ENCODE measurements around the gene EHMT1. TPM values are rescaled to one million over a fixed set of nuclear protein-coding genes. Genes with fewer than 3 reads are reported as not detected.
"Not testable (repeated sequence)": the region's sequence is repeated elsewhere in the genome, so short reads cannot be mapped to it uniquely, and the experiment has no call there.

EHMT1 gene
- polyA plus RNA-seq, 10 donors: 35.8 to 56.6 (median 46.2) TPM

GRCh38 chr9:137716694-137717287, 98.0 kb downstream of the EHMT1 start:
- no peak for DNase-seq

DNA sequence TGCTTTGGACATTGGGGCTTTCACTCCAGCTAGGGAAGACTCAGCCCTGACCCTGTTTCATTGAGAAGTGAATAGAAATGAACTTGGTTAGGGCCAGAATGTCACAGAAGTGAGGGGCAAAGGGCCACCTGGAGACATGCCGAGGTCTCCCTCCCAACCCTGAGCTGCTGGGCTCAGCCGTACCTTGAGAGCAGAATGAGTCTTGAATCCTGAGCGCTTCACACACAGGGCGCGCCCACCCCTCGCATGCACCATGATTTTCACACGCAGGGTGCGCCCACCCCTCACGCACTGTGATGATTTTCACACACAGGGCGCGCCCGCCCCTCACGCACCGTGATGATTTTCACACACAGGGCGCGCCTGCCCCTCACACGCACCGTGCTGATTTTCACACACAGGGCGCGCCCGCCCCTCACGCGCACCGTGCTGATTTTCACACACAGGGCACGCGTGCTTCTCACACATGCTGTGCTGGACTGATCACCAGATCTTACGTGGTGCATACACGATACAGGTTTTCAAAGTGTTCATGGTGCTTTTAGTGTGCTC, 99.0 kb downstream of the EHMT1 start:
- no peak for DNase-seq

GRCh38 chr9:137719194-137719593, 100.4 kb downstream of the EHMT1 start:
- no peak for DNase-seq

GRCh38 chr9:137720571-137721110, 101.8 kb downstream of the EHMT1 start:
- DNase-seq: no peak

GRCh38 chr9:137721479-137721878, 102.7 kb downstream of the EHMT1 start:
- no peak for DNase-seq

DNA sequence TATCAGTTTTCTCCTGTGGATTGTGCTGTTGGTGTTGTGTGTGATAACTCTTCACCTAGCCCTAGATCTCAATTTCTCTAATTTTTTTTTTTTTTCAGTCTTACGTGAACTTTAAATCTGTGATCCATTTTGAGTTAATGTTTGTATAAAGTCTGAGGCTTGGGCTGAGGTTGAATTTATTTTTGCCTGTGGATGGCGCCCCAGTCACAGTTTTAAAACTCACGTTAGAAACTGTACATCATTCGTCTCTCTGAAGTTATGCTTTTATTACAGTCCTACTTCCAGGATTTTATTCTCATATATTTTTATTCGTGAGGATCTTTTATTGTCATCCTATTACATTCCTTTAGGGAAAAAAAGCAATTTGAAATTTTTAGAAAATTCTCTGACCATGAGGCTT, 103.1 kb downstream of the EHMT1 start:
- DNase-seq: no peak

DNA sequence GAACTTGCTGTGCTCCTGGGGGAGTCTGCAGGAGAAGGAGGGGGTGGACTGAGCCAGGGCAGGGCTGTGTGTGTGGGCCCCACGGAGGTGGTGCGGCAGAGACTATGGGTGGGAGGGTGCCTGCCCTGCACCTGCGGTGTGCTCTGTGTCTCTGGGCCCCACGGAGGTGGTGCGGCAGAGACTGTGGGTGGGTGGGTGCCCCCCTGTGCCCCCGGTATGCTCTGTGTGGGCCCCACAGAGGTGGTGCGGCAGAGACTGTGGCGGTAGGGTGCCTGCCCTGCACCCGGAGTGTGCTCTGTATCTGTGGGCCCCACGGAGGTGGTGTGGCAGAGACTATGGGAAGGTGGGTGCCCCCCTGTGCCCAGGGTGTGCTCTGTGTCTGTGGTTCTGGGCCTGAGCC, 103.7 kb downstream of the EHMT1 start:
- DNase-seq: no peak

- DNase-seq: not testable (repeated sequence)
These were observed 104.6 kb downstream of the EHMT1 start for GRCh38 chr9:137723356-137723755.

- no peak for DNase-seq
These were observed 105.1 kb downstream of the EHMT1 start for GRCh38 chr9:137723783-137724445.

DNA sequence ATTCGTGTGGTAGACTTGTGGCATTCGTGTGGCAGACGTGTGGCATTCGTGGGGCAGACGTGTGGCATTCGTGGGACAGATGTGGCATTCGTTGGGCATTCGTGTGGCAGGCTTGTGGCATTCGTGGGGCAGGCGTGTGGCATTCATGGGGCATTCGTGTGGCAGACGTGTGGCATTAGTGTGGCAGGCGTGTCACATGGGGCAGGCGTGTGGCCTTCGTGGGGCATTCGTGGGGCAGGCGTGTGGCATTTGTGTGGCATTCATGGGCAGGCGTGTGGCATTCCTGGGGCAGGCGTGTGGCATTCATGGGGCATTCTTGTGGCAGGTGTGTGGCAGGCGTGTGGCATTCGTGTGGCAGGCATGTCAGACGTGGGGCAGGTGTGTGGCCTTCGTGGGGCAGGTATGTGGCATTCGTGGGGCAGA, 106.0 kb downstream of the EHMT1 start:
- DNase-seq: no peak

DNA sequence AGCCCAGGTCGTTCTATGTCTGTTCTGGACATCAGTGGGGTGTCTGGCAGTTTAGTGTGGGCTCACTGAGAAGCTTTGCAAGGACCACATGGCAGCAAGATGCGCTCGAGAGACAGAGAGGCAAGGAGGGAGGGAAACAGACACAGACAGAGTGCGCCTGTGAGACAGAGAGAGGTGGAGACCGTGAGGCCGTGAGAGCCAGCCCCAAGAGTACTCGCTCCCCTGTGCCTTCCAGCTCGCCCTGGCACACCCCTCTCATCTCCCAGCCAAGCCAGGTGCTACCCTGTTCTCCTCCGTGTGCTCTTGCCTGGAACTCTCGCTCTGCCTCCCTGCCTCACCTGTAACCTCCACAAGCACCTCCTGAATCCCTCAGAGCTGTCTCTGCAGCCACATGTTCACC, 106.8 kb downstream of the EHMT1 start:
- no peak for DNase-seq

GRCh38 chr9:137726336-137726735, 107.5 kb downstream of the EHMT1 start:
- not testable (repeated sequence) for DNase-seq

DNA sequence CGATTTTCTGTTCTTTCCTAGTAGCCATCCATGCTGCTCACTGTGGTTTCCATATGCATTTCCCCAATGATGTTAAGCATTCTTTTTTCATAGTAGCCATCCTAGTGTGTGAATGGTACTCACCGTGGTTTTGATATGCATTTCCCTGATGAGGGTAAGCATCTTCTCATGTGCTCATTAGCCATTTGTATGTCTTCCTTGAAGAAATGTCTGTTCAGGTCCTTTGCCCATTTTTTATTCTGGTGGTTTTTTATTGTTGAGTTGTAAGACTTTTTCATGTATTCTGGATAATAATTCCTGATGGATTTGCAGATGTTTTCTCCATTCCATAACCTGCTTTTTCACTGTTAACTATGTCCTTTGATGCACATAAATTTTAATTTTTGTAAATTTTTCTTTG, 108.0 kb downstream of the EHMT1 start:
- DNase-seq: no peak

GRCh38 chr9:137727716-137728115, 108.9 kb downstream of the EHMT1 start:
- DNase-seq: no peak

GRCh38 chr9:137728444-137729311, 109.9 kb downstream of the EHMT1 start:
- no peak for DNase-seq

DNA sequence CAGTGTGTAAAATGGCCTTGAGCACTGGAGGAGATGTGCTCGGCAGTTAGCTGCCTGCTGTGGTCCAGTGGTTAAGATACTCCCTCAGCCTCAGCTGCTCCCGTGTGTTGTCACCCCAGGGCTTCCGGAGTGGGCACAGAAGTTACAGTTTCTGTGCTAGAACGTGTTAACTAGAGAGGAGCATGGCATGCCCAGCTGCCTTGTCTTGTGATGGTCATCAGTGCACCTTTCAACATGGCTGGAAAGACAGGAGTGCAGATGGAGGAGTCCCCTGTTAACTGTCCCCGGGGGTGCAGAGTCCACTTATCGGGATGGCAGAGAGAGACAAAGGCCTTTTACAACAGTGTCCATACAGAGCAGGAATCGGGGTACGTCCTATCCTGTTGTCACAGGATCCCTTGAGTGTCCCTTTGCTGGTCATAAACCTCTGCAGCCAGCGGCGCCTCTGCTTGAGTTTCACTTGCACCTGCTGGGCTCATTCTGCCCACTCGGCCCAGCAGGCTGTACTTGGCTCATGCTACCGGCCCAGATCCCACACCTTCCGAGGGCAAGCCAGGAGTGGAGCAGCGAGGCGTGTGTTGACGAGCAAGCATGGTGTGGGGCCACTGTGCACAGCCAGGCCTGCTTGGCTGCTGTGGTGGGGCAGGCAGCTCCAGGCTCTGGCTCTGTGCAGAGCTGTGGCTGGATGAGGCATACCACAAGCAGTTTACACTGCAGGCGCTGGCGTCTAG, 112.6 kb downstream of the EHMT1 start:
- no peak for DNase-seq

GRCh38 chr9:137731947-137732813, 113.4 kb downstream of the EHMT1 start:
- DNase-seq: no peak

DNA sequence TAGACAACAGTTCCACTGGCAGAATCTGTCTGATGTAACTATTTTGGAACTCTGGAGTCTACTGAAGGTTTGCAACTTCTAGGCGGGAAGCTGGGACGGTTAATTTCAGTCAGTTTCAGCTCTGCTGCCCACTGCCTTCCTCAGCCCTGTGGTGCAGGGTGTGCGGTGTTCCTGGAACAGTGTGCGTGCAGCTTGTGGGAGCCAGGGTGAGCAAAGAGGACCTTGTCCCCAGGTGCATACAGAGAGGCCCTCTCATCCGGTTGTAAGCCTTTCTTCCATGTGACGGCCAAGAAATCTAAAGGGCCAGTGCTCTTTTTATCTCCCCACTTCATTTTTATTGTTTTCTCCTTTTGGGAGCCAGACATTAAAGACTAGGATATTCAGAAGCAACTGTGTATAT, 114.6 kb downstream of the EHMT1 start:
- no peak for DNase-seq

- no peak for DNase-seq
These were observed 115.4 kb downstream of the EHMT1 start for GRCh38 chr9:137734181-137734580.

DNA sequence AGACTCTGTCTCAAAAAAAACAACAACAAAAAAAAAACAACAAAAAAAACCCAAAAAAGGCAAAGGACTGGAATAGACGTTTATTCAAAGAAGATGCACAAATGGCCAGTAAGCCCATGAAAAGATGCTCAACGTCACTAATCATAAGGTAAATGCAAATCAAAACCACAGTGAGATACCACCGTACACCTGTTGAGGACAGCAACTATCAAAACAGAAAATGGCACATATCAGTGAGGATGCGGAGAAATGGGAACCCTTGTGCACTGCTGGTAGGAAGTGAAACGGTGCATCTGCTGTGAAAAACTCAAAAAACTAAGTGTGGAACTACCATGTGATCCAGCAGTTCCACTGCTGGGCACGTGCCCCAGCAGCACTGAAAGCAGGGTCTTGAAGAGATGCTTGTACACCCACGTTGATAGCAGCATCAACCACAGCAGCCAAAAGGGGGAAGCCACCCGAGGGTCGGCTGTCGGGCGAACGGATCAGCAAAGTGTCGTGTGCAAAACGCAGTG, 119.4 kb downstream of the EHMT1 start:
- DNase-seq: not testable (repeated sequence)

Data from muscle of back (tissue), 11 donors.